NB4 (cell line): ENCODE measurements around the gene EDDM13.
A peak's percentile ranks its signal among the peaks of the same experiment; 100 is the strongest.

Source experiments
- DNase-seq: peaks from one replicate; pipeline ENCODE4 v3.0.0; 2010; ENCODE audit warnings: low read depth
- H3K4me3 ChIP-seq: one replicate; pipeline ENCODE4 v1.5.1; 2011; ENCODE audit warnings: mild to moderate bottlenecking, low read depth, low read length, moderate library complexity
- MYC ChIP-seq: IDR thresholded peaks from 2 replicates; pipeline ENCODE4 v1.6.1; 2011; ENCODE audit warnings: low read depth, low read length
- POLR2A ChIP-seq: IDR thresholded peaks from 2 replicates; pipeline ENCODE4 v1.6.1; 2011; ENCODE audit warnings: mild to moderate bottlenecking; ENCODE audit not compliant: insufficient read length; ENCODE audit errors: extremely low read depth
- TF ChIP-seq, protein P1 (sequence below): IDR thresholded peaks from 2 replicates; pipeline ENCODE4 v1.6.1; 2011; ENCODE audit warnings: low read depth, low read length
- TF ChIP-seq, protein P2 (sequence below): IDR thresholded peaks from one replicate; pipeline ENCODE4 v1.5.1; 2012; ENCODE audit warnings: low read depth, low read length

EDDM13 gene

DNA sequence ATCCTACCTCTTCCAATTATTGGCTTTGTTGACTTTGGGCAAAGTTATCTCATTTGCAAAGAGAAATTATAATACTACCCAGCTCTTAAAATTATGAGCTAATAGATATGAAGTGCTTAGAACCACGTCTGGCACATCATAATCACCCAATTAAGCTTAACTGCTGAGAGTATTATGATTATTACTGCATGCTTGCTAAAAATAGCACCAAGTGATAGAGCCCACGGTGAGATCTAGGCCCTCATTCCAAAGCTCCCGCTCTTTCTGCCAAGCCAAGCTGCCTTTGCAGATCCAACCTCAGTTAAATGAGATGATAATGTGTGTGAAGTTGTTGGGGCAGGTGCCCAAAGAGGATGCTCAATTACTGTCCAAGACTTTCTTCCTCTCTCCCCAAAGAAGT, 6.5 kb upstream of the EDDM13 start:
- DNase-seq: no peak
- H3K4me3 ChIP-seq: no peak overlapping the region
- TF ChIP-seq POLR2A: no peak
- TF ChIP-seq, protein P1, sequence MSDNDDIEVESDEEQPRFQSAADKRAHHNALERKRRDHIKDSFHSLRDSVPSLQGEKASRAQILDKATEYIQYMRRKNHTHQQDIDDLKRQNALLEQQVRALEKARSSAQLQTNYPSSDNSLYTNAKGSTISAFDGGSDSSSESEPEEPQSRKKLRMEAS: no peak
- TF ChIP-seq, protein P2, sequence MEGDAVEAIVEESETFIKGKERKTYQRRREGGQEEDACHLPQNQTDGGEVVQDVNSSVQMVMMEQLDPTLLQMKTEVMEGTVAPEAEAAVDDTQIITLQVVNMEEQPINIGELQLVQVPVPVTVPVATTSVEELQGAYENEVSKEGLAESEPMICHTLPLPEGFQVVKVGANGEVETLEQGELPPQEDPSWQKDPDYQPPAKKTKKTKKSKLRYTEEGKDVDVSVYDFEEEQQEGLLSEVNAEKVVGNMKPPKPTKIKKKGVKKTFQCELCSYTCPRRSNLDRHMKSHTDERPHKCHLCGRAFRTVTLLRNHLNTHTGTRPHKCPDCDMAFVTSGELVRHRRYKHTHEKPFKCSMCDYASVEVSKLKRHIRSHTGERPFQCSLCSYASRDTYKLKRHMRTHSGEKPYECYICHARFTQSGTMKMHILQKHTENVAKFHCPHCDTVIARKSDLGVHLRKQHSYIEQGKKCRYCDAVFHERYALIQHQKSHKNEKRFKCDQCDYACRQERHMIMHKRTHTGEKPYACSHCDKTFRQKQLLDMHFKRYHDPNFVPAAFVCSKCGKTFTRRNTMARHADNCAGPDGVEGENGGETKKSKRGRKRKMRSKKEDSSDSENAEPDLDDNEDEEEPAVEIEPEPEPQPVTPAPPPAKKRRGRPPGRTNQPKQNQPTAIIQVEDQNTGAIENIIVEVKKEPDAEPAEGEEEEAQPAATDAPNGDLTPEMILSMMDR: no peak
- no peak for TF ChIP-seq MYC

DNA sequence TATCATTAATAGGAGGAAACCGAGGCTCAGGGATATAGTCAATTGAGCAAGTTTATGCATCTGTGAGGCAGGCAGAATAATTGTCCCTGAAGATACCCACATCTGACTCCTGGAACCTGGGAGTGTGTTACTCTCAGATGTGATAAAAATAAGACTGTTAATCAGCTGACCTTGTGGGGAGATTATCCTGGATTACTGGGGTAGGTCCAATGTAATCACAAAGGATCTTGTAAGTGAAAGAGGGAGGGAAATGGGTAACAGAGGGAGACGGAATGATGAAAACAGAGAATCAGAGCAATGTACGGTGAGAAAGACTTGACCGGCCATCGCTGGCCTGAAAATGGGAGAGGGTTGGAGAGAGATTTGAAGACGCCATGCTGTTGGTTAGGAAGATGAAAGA, 3.2 kb upstream of the EDDM13 start:
- no peak for DNase-seq
- TF ChIP-seq, protein P1: no peak
- no peak for TF ChIP-seq MYC
- TF ChIP-seq, protein P2: no peak
- no peak overlapping the region for H3K4me3 ChIP-seq

DNA sequence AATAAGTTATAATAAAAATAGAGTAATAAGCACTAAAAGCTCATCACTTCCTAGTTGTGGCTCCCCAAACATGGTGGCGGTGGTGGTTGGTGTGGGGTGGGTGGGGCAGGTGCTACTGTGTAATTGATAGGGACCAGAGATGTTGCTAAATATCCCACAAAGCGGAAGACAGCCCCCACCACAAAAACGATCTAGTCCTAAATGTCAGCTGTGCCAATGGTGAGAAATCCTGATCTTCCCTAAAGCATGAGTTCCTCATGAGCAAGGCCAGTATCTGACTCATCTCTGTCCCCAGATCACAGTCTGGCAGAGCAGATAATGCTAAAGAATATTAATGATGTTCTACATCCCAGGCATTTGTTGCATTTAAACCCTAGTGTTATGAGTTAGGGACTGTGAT, 1.9 kb upstream of the EDDM13 start:
- DNase-seq: peak; percentile 95
- TF ChIP-seq MYC: peak; percentile 53
- TF ChIP-seq POLR2A: no peak
- TF ChIP-seq, protein P1: peak; percentile 56; the same call in 1 of the 2 replicates
- H3K4me3 ChIP-seq: no peak overlapping the region

DNA sequence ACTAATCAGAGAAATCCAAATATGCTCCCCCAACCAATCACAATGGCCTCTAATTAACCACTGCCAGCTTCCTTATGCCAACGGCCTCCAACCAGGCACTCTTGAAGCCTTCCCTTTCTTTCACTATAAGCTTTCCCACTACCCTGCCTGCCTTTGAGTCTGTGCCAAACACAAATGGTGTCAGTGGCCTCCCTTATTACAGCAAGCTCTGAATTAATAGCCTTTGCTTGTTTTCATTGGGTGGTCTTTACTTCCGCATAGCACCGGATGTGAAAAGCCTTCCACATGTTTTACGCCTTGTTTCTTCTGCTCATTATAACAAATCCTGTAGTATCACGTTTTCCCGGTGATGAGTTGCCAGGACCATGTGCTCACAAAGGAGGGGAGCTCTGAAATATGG, 1.4 kb upstream of the EDDM13 start:
- TF ChIP-seq, protein P2: no peak
- TF ChIP-seq, protein P1: no peak
- TF ChIP-seq POLR2A (no peak), MYC (no peak)

DNA sequence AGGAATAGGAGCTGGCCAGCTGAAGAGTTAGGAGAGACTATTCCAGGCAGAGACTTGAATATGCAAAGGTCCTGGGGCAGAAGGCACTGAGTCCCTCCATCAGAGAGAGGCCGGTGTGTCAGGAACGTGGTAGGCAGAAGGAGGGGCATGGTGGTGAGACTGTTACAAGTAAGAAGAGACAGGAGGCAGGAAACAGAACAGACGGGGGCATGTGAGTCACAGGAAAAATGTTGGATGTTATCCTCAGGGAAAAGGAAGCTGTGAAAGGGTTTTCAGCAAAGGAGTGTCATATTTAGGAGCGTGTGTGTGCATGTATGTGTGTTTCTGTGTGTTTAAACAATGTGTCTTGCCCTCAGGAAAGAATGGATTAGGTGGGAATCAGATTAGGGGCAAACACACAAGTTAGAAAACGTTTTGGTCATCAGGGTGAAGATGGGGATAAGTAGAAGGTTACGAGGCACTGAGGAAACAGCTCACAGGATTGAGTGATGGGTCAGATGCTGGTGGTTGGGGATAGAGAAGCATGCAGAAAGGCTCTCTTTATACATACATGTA, 1.1 kb downstream of the EDDM13 start:
- DNase-seq: no peak
- no peak for TF ChIP-seq POLR2A
- TF ChIP-seq MYC: no peak
- TF ChIP-seq, protein P2: no peak
- TF ChIP-seq, protein P1: no peak
- H3K4me3 ChIP-seq: no peak overlapping the region

More for the DNA sequence above, 1.4 kb upstream of the EDDM13 start:
- H3K4me3 ChIP-seq: peak overlapping the region; percentile 16
- peak; percentile 50 for DNase-seq

DNA sequence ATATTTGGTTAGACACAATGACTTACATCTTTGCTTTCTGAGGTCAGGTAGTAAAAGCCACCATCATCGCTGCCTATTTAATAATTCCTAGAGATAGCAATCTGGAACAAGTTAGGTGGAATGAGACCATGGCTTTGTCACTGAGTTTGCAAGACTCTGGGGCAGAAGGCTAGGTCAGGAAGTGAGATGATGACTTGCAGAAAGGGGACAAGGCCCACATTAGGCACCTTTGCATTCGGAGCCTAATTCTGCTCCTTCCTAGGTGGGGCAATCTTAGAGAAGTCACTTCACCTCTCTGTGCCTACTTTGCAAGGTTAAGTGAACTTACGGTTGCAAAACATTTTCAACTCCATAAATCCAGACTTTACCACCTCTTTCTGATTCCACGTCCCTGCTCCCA, 10.3 kb downstream of the EDDM13 start:
- TF ChIP-seq POLR2A (no peak), MYC (no peak)
- TF ChIP-seq, protein P2: no peak
- TF ChIP-seq, protein P1: no peak
- DNase-seq: no peak
- H3K4me3 ChIP-seq: no peak overlapping the region
